Fibroblast of lung (primary cell): ENCODE results near the gene LRRC8D. TPM values are rescaled to one million over a fixed set of nuclear protein-coding genes. Genes with fewer than 3 reads are reported as not detected.

Experiments
- DNase-seq, 2 donors: peaks; one replicate each; pipeline versions ENCODE4 v3.0.0 to v3.0.0-alpha.2; 2010; ENCODE audit warnings: low read depth in 2 of 2
- H2AFZ ChIP-seq: 2 replicates; pipeline ENCODE4 v1.5.1; 2012; ENCODE audit warnings: low read length, control low read depth, inconsistent platforms
- H3K27ac ChIP-seq: 2 replicates; pipeline ENCODE4 v1.5.1; 2011; ENCODE audit warnings: low read length, control low read depth; ENCODE audit not compliant: insufficient read depth
- H3K27me3 ChIP-seq: 2 replicates; pipeline ENCODE4 v1.5.1; 2011; ENCODE audit warnings: mild to moderate bottlenecking, low read length; ENCODE audit not compliant: control insufficient read depth, insufficient read depth
- H3K36me3 ChIP-seq: 2 replicates; pipeline ENCODE4 v1.5.1; 2011; ENCODE audit warnings: low read length; ENCODE audit not compliant: control insufficient read depth, insufficient read depth
- H3K4me1 ChIP-seq: 2 replicates; pipeline ENCODE4 v1.5.1; 2011; ENCODE audit warnings: low read length; ENCODE audit not compliant: control insufficient read depth, insufficient read depth; ENCODE audit errors: extremely low read depth
- H3K4me2 ChIP-seq: 2 replicates; pipeline ENCODE4 v1.5.1; 2011; ENCODE audit warnings: low read length, control low read depth; ENCODE audit not compliant: insufficient read depth; ENCODE audit errors: extremely low read depth
- H3K4me3 ChIP-seq, 4 experiments: fragments of 200-600 bp in 1 of 4; sonication (generic) in 1 of 4; replicated peaks in 1 of 4; 2 replicates each; pipeline ENCODE4 v1.5.1; 2011 to 2016; ENCODE audit warnings: low read length in 4 of 4, low read depth in 3 of 4, mild to moderate bottlenecking in 3 of 4, control low read depth in 2 of 4, inconsistent platforms in 1 of 4, mixed read lengths in 1 of 4; ENCODE audit not compliant: insufficient read depth in 1 of 4; ENCODE audit errors: control extremely low read depth in 1 of 4
- H3K79me2 ChIP-seq: 2 replicates; pipeline ENCODE4 v1.5.1; 2012; ENCODE audit warnings: mild to moderate bottlenecking, low read length, inconsistent platforms; ENCODE audit not compliant: control insufficient read depth, insufficient read depth
- H3K9ac ChIP-seq: 2 replicates; pipeline ENCODE4 v1.5.1; 2011; ENCODE audit warnings: mild to moderate bottlenecking, low read length, control low read depth; ENCODE audit not compliant: insufficient read depth
- H3K9me3 ChIP-seq: 2 replicates; pipeline ENCODE4 v1.5.1; 2012; ENCODE audit warnings: low read depth, low read length; ENCODE audit not compliant: control insufficient read depth, insufficient read depth
- H4K20me1 ChIP-seq: 2 replicates; pipeline ENCODE4 v1.5.1; 2011; ENCODE audit warnings: low read length; ENCODE audit not compliant: control insufficient read depth, insufficient read depth; ENCODE audit errors: extremely low read depth
- CTCF ChIP-seq, 2 donors: IDR thresholded peaks in 1 of 2; conservative IDR thresholded peaks in 1 of 2; 1 replicate in 1 of 2; 2 replicates in 1 of 2; pipeline ENCODE4 v1.5.1; 2011 to 2012; ENCODE audit warnings: low read length in 2 of 2, control low read depth in 1 of 2, inconsistent platforms in 1 of 2, low read depth in 1 of 2, mild to moderate bottlenecking in 1 of 2
- EZH2 ChIP-seq: IDR thresholded peaks from 2 replicates; pipeline ENCODE4 v1.5.1; 2012; ENCODE audit warnings: low read length, control low read depth, mild to moderate bottlenecking; ENCODE audit errors: missing control alignments
- polyA plus RNA-seq, 2 donors: library from polyadenylated mRNA; depleted of rRNA in 1 of 2; stranded (reverse) in 1 of 2; unstranded in 1 of 2; fragments of >200 nt; gene quantifications; 2 replicates each; pipeline ENCODE4 v1.2.1, GENCODE V29; 2011 to 2012; ENCODE audit warnings: missing spikeins in 1 of 2
- total RNA-seq: library from RNA; depleted of rRNA; stranded (reverse); fragments of >200 nt; gene quantifications from 2 replicates; pipeline ENCODE4 v1.2.1, GENCODE V29; 2014

Gene LRRC8D
- total and polyA plus RNA-seq, 2 donors (not counting 1 experiment from before 2014, with no cell fraction given) = 41.0 to 58.1 TPM

GRCh38 chr1:89971600-89971999 is 150.8 kb downstream of the LRRC8D start:
- Histone ChIP-seq H4K20me1 (no peaks in the 10 kb centered on the region), H3K79me2 (no peaks in the 10 kb centered on the region), H3K36me3 (no peaks in the 10 kb centered on the region), H2AFZ (no peak overlapping the region), H3K9ac (no peak overlapping the region), H3K4me2 (no peak overlapping the region), H3K9me3 (no peaks in the 10 kb centered on the region), H3K27me3 (no peaks in the 10 kb centered on the region), H3K4me3 (no peak overlapping the region), H3K27ac (no peak overlapping the region), H3K4me1 (peaks cover 8% of the 10 kb centered on the region)
- TF ChIP-seq EZH2 = no peak
- no peak for TF ChIP-seq CTCF (conservative IDR thresholded peaks at IDR 0.05 in 1 of 2, IDR thresholded peaks at IDR 0.05 in 1 of 2; ENCODE audit: low read depth in 1 of 2, low read length in 2 of 2)
- no peak for DNase-seq

GRCh38 chr1:89972024-89972423 is 151.2 kb downstream of the LRRC8D start:
- no peaks in the 10 kb centered on the region for H3K79me2 ChIP-seq
- H3K9ac ChIP-seq = no peak overlapping the region
- TF ChIP-seq CTCF (conservative IDR thresholded peaks at IDR 0.05 in 1 of 2, IDR thresholded peaks at IDR 0.05 in 1 of 2; ENCODE audit: low read depth in 1 of 2, low read length in 2 of 2) (no peak), EZH2 (no peak)
- no peak overlapping the region for H3K4me2 ChIP-seq
- no peaks in the 10 kb centered on the region for H4K20me1 ChIP-seq
- no peak for DNase-seq
- no peak overlapping the region for H3K27ac ChIP-seq
- no peaks in the 10 kb centered on the region for H3K9me3 ChIP-seq
- no peaks in the 10 kb centered on the region for H3K27me3 ChIP-seq
- no peaks in the 10 kb centered on the region for H3K36me3 ChIP-seq
- H2AFZ ChIP-seq = no peak overlapping the region
- no peak overlapping the region for H3K4me3 ChIP-seq
- H3K4me1 ChIP-seq = peaks cover 8% of the 10 kb centered on the region

DNA sequence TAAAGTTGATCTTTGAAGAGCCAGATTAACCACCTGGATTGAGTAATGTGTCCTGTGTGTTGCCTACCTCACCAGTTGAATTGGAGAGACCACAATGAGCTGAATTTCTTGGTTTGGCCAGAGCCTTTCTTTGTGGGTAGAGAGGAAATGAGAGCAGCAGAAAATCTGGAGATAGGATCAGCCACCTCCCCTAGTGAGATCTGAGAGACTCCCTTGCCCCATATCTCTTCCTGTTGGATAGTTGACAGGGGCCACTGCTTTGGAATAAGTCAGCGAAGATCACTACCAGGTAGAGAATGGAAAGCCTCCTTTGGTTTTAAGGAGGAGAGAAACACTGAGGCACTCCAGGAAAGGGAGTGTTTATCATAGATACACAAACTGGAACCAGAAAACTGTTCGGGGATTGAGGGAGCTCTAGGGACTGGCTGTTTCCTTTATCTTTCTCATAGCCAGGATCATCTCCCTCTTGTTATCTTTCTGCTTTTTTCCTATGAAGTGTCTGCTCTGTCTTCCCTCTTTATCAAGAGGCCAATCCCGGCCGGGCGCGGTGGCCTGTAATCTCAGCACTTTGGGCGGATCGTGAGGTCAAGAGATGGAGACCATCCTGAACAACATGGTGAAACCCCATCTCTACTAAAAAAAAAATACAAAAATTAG is 152.8 kb downstream of the LRRC8D start:
- H3K27ac ChIP-seq = no peak overlapping the region
- no peaks in the 10 kb centered on the region for H3K36me3 ChIP-seq
- H3K9ac ChIP-seq = no peak overlapping the region
- H2AFZ ChIP-seq = no peak overlapping the region
- H3K4me3 ChIP-seq = no peak overlapping the region
- peak in 1 of 2 donors; percentile 45 for DNase-seq
- no peaks in the 10 kb centered on the region for H3K27me3 ChIP-seq
- no peaks in the 10 kb centered on the region for H3K9me3 ChIP-seq
- no peaks in the 10 kb centered on the region for H4K20me1 ChIP-seq
- peaks cover 8% of the 10 kb centered on the region for H3K4me1 ChIP-seq
- TF ChIP-seq CTCF (conservative IDR thresholded peaks at IDR 0.05 in 1 of 2, IDR thresholded peaks at IDR 0.05 in 1 of 2; ENCODE audit: low read depth in 1 of 2, low read length in 2 of 2) (no peak), EZH2 (no peak)
- no peak overlapping the region for H3K4me2 ChIP-seq
- no peaks in the 10 kb centered on the region for H3K79me2 ChIP-seq
